ENCODE data around the gene FOXN1. TPM values are rescaled to one million over a fixed set of nuclear protein-coding genes. Genes with fewer than 3 reads are reported as not detected.
"Not testable (repeated sequence)": the region's sequence is repeated elsewhere in the genome, so short reads cannot be mapped to it uniquely, and the experiment has no call there.

The FOXN1 gene
- total RNA-seq, 1 experiment from 2014 or later, result not detected

- no peak for DNase-seq (ENCODE audit: low spot score)
Observed at GRCh38 chr17:28500712-28501379, 5.3 kb upstream of the FOXN1 start.

DNA sequence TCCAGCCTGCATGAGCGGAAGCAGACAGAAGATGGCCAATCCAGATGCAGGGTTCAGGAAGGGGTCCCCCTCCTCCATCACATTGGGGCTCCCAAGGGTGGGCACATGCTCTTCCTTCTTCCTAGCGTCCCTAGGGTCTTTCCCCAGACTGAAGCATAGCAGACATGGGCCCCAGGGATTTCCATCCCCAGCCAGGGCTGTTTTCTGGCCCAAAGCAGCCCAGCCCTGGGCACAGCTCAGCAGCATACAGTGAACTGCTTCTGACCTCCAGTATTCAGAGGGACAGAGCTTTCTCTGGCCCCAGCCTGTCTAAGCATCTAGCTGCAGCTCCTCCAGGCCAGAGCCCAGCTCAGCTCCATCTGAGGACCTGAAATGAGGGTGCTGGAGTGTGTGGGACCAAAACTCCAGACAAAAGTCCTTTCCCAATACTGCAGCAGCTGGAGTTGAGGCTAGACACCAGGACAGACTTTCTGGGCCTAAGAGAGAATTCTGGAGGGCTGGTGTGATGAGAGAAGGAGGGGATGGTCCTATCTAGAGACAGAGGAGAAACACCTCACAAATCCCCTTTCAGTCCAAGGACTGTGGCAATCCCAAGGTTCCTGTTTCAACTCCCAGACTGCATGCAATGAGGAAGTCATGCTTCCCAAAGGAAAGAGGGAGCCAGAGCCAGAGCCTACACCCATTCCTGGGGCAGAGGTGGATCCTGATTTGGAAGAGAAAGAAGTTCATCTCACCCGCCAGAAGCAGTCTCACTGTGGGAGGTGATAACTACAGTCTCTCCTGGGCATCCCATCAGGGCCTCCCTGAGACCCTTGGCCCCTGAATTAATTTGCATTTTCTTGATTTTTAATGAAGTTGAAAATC lies 4.5 kb upstream of the FOXN1 start:
- DNase-seq (ENCODE audit: low spot score), result no peak

DNA sequence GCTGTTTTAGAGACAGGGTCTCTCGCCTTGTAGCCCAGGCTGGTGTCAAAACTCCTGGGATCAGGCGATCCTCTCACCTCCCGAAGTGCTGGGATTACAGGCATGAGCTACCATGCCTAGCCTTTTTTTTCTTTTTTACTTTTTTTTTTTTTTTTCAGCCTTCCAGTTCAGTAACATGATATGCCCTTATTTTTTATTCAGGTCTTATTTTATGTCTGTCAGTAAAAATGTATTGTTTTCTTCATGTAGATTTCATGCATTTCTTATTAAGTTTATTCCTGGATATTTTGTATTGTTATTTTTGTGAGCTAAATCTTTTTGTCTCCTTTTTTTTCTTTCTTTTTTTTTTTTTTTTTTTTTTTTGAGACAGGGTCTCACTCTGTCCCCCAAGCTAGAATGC lies 2.7 kb upstream of the FOXN1 start:
- DNase-seq (ENCODE audit: low spot score), result no peak

DNA sequence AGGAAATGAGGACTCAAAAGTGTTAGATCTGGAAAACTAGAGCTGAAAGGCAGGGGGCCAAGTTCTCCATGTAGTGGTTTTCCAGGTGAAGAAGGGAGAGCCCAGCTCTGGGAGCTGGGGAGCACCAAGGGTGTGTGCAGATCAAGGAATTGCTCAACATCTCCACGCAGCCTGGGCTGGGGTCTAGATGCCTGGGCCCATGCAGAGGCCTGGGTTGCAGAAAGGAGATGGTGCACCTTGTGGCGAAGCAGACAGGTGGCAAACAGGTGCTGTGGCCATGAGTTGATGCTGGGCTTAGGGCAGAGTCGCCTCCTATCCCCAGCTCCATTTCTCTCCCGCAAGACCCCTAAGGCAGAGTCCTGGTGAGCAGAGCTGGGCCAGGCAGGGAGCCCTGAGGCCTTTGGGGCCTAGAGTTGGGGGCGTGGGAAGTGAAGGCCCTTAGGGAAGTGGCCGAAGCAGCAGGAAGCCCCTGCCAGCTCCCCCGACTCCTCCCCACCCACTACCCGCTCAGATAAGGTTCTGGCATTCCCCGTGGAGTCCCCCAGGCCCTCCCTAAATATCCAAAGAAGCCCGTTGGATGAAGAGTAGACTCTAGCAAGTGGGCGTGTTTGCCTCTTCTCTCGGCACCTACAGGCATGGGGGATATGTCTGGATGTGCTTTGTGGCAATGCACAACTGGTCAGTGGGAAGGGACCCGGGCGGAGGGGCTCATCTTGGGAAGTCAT lies 777 bp downstream of the FOXN1 start:
- DNase-seq (ENCODE audit: low spot score), result no peak

DNA sequence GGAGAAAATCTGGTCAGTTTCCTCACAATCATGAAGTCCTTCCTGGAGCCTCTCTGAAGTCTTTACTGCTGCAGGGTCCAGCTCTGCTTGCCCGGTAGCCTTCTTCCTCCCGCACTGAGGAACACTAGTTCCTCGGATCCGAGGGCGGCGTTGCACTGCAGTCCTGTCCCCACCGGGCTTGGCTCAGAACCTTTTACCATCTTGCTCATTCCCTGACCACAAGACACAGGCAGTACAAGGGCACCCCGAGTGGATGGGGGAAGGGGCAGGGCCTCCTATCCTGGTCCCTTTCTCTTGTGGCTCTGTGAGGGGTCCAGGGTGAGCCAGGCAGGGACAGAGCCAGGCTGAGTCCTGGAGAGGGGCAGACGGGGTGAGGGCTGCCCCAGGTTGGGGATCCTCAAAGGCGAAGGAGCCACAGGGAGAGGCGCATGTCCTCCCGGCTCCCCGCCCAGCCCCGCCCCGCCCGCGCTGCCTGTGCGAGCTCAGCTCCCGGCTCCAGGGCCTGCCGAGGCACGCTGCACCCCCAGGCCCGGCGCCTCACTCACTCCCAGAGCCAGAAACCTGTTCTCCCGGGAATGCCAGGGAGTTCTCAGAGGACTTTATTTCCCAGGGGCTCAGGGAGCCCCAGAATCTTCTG lies 1.5 kb downstream of the FOXN1 start:
- DNase-seq (ENCODE audit: low spot score), result no peak

- DNase-seq (ENCODE audit: low spot score), result no peak
Observed at GRCh38 chr17:28508211-28508724, 2.1 kb downstream of the FOXN1 start.

GRCh38 chr17:28509789-28510188 lies 3.6 kb downstream of the FOXN1 start:
- no peak for DNase-seq (ENCODE audit: low spot score)

DNA sequence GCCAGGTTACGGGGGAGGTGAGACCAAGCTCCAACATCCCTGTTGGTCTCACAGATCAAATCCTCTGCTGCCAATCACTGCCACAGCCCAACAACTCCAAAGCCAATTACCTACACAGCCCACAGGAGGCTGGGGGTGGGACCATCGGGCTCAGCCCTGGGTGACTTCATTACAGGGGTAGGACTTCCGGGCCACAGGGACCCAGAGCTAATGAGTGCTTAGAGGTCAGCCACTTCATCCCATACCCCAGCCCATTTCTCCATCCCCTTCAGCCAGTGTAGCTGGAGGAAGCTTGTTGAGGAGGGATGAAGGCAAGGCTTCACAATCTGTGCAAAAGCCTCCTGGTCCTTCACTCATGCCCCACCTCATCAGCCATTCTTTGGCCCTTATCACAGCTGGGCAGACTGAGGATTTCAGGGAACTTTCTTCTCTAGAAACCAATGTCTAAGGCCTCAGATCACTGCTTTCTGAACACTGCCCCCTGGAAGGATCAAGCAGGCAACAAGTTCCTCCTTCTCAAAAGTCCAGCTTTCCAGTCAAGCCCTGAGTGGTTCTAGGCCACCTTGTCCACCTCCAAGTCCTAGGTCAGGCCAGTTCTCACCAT lies 5.8 kb downstream of the FOXN1 start:
- no peak for DNase-seq (ENCODE audit: low spot score)

GRCh38 chr17:28513476-28513875 lies 7.3 kb downstream of the FOXN1 start:
- no peak for DNase-seq (ENCODE audit: low spot score)

GRCh38 chr17:28514561-28515002 lies 8.4 kb downstream of the FOXN1 start:
- peak; percentile 20 for DNase-seq (ENCODE audit: low spot score)

GRCh38 chr17:28515518-28515917 lies 9.4 kb downstream of the FOXN1 start:
- no peak for DNase-seq (ENCODE audit: low spot score)

DNA sequence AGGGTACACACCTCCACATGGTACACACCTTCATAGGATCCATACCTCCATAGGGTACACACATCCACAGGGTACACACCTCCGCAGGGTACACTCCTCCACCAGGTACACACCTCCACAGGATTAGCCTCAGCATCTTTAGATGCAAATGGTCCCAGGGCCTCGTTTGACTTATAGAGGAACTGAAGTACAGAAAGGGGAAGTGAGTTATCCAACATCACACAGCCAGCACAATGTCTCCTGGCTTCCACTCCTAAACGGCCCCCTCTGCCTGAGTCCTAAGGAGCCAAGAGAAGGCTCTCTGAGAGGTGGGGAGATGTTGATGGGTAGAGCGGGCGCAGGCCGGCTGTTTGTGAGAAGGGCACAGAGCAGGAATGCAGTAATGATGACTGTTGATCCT lies 12.0 kb downstream of the FOXN1 start:
- no peak for DNase-seq (ENCODE audit: low spot score)

DNA sequence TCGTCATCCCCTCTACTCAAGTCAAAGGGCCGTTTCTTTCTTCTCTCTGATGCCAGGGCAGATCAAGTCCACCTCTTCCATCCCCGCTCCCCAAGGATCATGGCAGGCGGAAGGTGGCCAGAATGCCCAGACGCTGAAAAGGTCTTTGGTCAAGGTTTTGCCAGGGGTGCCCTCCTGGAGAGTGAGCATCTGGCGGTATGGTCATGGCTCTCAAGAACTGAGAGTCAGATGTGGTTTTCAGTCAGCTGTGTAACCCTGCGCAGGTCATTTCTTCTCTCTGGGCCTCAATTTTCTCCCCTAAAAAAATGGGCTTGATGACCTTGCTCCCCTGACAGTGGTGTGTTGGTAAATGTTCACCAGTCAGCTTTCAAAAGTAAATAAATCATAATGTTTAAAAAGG lies 12.4 kb downstream of the FOXN1 start:
- no peak for DNase-seq (ENCODE audit: low spot score)

DNA sequence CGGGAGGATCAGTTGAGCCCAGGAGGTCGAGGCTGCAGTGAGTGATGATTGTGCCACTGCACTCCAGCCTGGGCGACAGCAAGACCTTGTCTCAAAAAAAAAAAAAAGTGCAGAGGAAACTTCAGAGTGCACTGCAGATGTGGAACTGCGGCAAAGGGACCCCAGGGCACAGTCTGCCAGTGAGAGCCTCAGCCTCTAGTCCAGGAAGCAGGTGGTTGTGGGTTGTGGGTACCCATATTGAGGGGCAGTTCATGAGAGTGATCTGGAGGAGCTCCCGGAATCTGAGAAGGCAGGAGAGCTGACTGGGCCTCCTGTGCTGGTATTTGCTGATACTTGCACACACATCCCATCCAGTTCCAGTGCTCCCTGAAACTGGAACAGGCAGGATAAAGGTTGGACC lies 13.1 kb downstream of the FOXN1 start:
- no peak for DNase-seq (ENCODE audit: low spot score)

GRCh38 chr17:28520687-28521086 lies 14.5 kb downstream of the FOXN1 start:
- DNase-seq (ENCODE audit: low spot score), result no peak

DNA sequence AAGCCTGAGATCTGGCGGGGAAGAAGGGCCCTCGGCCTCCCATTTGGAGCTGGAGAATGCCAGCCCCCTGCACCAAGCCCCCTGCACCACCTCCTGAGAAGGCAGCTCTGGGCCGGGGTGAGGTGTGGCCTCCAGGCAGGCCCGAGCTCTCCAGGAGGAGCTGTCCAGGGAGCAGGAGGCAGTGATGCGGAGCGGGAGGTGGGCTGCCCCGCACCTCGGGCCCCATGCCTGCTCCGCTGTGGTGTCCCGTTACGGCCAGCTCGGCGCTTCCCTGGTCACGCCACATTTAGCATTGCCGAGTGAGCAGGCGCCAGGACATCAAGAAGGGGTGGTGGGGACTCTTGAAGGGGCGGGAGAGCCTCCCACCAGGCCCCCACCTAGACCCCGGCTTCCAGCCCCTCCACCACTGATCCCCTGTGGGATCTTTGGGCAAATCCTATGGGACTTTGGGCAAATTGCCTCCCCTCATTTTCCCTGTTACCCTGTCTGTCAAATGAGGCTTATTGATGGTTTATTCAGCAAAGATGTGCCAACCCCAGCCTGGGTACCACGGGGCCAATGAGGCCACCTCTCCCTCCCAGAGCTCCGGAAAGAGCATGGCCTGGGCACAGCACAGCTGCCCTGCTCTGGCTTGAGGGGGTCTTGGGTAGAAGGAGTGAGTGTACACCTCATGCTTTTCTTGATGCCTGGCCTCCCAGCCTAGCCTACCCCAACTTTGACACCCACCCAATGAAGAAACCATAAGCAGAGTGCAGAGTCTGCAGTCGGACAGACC lies 15.3 kb downstream of the FOXN1 start:
- no peak for DNase-seq (ENCODE audit: low spot score)

DNA sequence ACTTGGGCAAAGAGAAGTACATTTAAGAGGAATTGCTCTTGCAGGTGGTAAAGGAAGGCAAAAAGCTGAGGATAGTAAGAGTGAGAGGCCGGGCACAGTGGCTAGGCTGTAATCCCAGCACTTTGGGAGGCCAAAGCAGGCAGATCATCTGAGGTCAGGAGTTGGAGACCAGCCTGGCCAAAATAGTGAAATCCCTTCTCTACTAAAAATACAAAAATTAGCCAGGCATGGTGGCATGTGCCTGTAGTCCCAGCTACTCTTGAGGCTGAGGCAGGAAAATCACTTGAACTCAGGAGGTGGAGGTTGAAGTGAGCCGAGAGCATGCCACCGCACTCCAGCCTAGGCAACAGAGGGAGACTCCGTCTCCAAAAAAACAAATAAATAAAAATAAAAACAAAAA lies 16.1 kb downstream of the FOXN1 start:
- DNase-seq (ENCODE audit: low spot score), result not testable (repeated sequence)

DNA sequence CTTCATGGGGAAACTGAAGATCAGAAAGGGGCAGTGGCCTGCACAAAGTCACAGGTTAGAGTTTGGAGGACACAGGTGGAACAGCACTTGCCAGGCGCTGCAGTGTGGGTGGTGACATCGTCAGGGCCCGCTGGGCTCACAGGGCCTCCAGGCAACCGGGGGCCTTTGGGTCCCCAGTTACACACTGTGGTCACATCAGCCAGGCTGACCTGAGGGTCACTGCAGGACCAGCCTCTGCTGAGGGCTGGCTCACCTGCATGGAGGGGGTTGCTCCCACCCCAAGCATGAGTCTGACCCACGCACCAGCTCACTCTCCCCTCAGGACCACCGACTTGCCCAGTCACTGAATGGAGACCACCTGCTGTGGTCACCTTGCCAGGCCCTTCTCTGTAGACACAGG lies 17.0 kb downstream of the FOXN1 start:
- no peak for DNase-seq (ENCODE audit: low spot score)

GRCh38 chr17:28523876-28524275 lies 17.7 kb downstream of the FOXN1 start:
- DNase-seq (ENCODE audit: low spot score), result no peak
